Measurements from ENCODE around the gene SMAP2. TPM values are rescaled to one million over a fixed set of nuclear protein-coding genes. Genes with fewer than 3 reads are reported as not detected.

Gene SMAP2
- total RNA-seq, 3 donors from 2014 or later, result 27.2 to 64.2 (median 33.1) TPM

- intact Hi-C loops (cut with DNase I; ENCODE audit: low total_unique reads), result no loop called here
- H3K4me1 ChIP-seq, result no peaks in the 10 kb centered on the region
- no peak for DNase-seq (ENCODE audit: low spot score in 2 of 2)
- H3K4me3 ChIP-seq, result no peak overlapping the region
- no peak overlapping the region for H3K27ac ChIP-seq
- TF ChIP-seq POLR2A (IDR thresholded peaks at IDR 0.05) (no peak), CTCF (IDR thresholded peaks at IDR 0.05) (no peak), POLR2AphosphoS5 (IDR thresholded peaks at IDR 0.05) (no peak)
- no peaks in the 10 kb centered on the region for H3K27me3 ChIP-seq
- no peaks in the 10 kb centered on the region for H3K9me3 ChIP-seq
- no peaks in the 10 kb centered on the region for H3K36me3 ChIP-seq
Measured at GRCh38 chr1:40351124-40351523, 22.4 kb upstream of the SMAP2 start.

- TF ChIP-seq CTCF (IDR thresholded peaks at IDR 0.05), result no peak
- no peak for TF ChIP-seq POLR2A (IDR thresholded peaks at IDR 0.05)
- TF ChIP-seq POLR2AphosphoS5 (IDR thresholded peaks at IDR 0.05), result no peak
Measured at GRCh38 chr1:40352126-40352525, 21.4 kb upstream of the SMAP2 start.

GRCh38 chr1:40353082-40353481 is 20.4 kb upstream of the SMAP2 start:
- no peak for DNase-seq (ENCODE audit: low spot score in 2 of 2)
- intact Hi-C loops (cut with DNase I; ENCODE audit: low total_unique reads), result no loop called here
- Histone ChIP-seq H3K27ac (no peak overlapping the region), H3K4me3 (no peak overlapping the region), H3K27me3 (no peaks in the 10 kb centered on the region), H3K4me1 (no peaks in the 10 kb centered on the region), H3K9me3 (peaks cover 0 to 12% of the 10 kb centered on the region in 2 donors), H3K36me3 (no peaks in the 10 kb centered on the region)
- TF ChIP-seq CTCF (IDR thresholded peaks at IDR 0.05) (no peak), POLR2AphosphoS5 (IDR thresholded peaks at IDR 0.05) (no peak), POLR2A (IDR thresholded peaks at IDR 0.05) (no peak)

More at GRCh38 chr1:40352126-40352525, 21.4 kb upstream of the SMAP2 start:
- peaks cover 0 to 2% of the 10 kb centered on the region in 2 donors for H3K9me3 ChIP-seq
- intact Hi-C loops (cut with DNase I; ENCODE audit: low total_unique reads), result no loop called here
- H3K4me1 ChIP-seq, result no peaks in the 10 kb centered on the region
- H3K4me3 ChIP-seq, result no peak overlapping the region
- H3K27me3 ChIP-seq, result no peaks in the 10 kb centered on the region
- DNase-seq (ENCODE audit: low spot score in 2 of 2), result no peak
- no peaks in the 10 kb centered on the region for H3K36me3 ChIP-seq
- no peak overlapping the region for H3K27ac ChIP-seq

GRCh38 chr1:40357625-40358024 is 15.9 kb upstream of the SMAP2 start:
- H3K27ac ChIP-seq, result no peak overlapping the region
- TF ChIP-seq POLR2A (IDR thresholded peaks at IDR 0.05) (no peak), POLR2AphosphoS5 (IDR thresholded peaks at IDR 0.05) (no peak), CTCF (IDR thresholded peaks at IDR 0.05) (no peak)
- no peaks in the 10 kb centered on the region for H3K27me3 ChIP-seq
- H3K36me3 ChIP-seq, result no peaks in the 10 kb centered on the region
- intact Hi-C loops (cut with DNase I; ENCODE audit: low total_unique reads), result no loop called here
- H3K4me3 ChIP-seq, result no peak overlapping the region
- H3K9me3 ChIP-seq, result peaks cover 0 to 15% of the 10 kb centered on the region in 2 donors
- DNase-seq (ENCODE audit: low spot score in 2 of 2), result no peak
- no peaks in the 10 kb centered on the region for H3K4me1 ChIP-seq

GRCh38 chr1:40360631-40361030 is 12.9 kb upstream of the SMAP2 start:
- intact Hi-C loops (cut with DNase I; ENCODE audit: low total_unique reads), result no loop called here
- no peak for DNase-seq (ENCODE audit: low spot score in 2 of 2)
- TF ChIP-seq POLR2A (IDR thresholded peaks at IDR 0.05) (no peak), CTCF (IDR thresholded peaks at IDR 0.05) (no peak), POLR2AphosphoS5 (IDR thresholded peaks at IDR 0.05) (no peak)
- peaks cover 0 to 15% of the 10 kb centered on the region in 2 donors for H3K9me3 ChIP-seq
- no peaks in the 10 kb centered on the region for H3K4me1 ChIP-seq
- no peak overlapping the region for H3K4me3 ChIP-seq
- no peaks in the 10 kb centered on the region for H3K36me3 ChIP-seq
- H3K27me3 ChIP-seq, result no peaks in the 10 kb centered on the region
- no peak overlapping the region for H3K27ac ChIP-seq
